ENCODE measurements around the gene SUSD4.

DNA sequence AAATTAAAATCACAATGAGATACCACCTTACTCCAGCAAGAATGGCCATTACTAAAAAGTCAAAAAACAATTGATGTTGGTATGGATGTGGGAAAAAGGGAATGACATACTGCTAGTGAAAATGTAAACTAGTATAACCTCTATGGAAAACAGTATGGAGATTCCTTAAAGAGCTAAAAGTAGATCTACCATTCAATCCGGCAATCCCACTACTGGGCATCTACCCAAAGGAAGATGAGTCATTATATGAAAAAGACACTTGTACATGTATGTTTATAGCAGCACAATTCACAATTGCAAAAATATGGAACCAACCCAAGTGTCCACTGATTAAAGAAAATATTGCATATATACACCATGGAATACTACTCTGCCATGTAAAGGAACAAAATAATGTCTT is 37.2 kb downstream of the SUSD4 start:
- no peak for TF ChIP-seq EP300 (IDR thresholded peaks at IDR 0.05)
- no peak for TF ChIP-seq POLR2A (IDR thresholded peaks at IDR 0.05)
- TF ChIP-seq, protein P1, sequence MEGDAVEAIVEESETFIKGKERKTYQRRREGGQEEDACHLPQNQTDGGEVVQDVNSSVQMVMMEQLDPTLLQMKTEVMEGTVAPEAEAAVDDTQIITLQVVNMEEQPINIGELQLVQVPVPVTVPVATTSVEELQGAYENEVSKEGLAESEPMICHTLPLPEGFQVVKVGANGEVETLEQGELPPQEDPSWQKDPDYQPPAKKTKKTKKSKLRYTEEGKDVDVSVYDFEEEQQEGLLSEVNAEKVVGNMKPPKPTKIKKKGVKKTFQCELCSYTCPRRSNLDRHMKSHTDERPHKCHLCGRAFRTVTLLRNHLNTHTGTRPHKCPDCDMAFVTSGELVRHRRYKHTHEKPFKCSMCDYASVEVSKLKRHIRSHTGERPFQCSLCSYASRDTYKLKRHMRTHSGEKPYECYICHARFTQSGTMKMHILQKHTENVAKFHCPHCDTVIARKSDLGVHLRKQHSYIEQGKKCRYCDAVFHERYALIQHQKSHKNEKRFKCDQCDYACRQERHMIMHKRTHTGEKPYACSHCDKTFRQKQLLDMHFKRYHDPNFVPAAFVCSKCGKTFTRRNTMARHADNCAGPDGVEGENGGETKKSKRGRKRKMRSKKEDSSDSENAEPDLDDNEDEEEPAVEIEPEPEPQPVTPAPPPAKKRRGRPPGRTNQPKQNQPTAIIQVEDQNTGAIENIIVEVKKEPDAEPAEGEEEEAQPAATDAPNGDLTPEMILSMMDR (IDR thresholded peaks at IDR 0.05) = no peak

Measured in upper lobe of left lung (tissue), 4 donors.